ENCODE measurements around the gene GRSF1. TPM values are rescaled to one million over a fixed set of nuclear protein-coding genes. Genes with fewer than 3 reads are reported as not detected.

The GRSF1 gene
- total RNA-seq, 1 experiment from 2014 or later, result 98.5 TPM

DNA sequence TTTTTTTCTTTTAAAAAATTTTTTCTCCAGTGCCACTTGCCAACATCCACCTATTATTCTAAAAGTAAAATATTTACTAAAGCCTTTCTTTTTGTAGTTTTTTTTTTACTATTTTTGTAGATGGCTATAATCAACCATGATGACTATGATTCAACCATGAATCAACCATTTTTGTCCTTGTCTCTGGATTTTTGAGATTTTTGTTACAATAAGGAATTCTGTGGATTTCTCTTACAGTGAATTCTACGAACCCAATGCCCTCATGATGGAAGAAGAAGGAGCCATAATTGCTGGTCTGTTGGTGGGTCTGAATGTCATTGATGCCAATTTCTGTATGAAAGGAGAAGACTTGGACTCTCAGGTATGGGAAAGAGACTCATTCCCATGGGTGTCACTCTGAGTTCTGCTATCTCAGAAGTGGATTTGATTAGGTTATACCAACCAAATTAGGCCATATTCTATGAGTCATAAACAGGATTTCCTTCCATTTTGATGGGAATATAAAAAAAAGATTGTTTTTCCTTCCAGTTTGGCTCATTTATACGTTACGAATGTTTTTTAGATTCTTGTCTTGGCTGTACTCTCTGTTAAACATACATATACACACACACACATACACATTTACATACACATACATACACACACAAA is 71.3 kb downstream of the GRSF1 start:
- no peaks in the 10 kb centered on the region for H3K27me3 Mint-ChIP-seq (ENCODE audit: low read depth)
- no peak overlapping the region for H3K27ac Mint-ChIP-seq
- TF ChIP-seq KAT7 (CRISPR knock-in tag; IDR thresholded peaks at IDR 0.05; ENCODE audit: borderline replicate concordance), result no peak
- no peak for TF ChIP-seq NFYB (CRISPR knock-in tag; conservative IDR thresholded peaks at IDR 0.05; ENCODE audit: low read depth)
- no peak for TF ChIP-seq IRF2 (CRISPR knock-in tag; IDR thresholded peaks at IDR 0.05; ENCODE audit: borderline replicate concordance, low read depth)
- TF ChIP-seq ERG (CRISPR knock-in tag; IDR thresholded peaks at IDR 0.05), result no peak
- no peak for TF ChIP-seq USF1 (CRISPR knock-in tag; IDR thresholded peaks at IDR 0.05)
- no peak for TF ChIP-seq MXD4 (CRISPR knock-in tag; IDR thresholded peaks at IDR 0.05; ENCODE audit: borderline replicate concordance)
- TF ChIP-seq ZNF423 (CRISPR knock-in tag; IDR thresholded peaks at IDR 0.05), result no peak
- no peak for TF ChIP-seq NR2C2 (CRISPR knock-in tag; IDR thresholded peaks at IDR 0.05)
- no peak for TF ChIP-seq ZBTB43 (CRISPR knock-in tag; IDR thresholded peaks at IDR 0.05)
- CTCF ChIA-PET, result no interaction called here
- H3K4me3 Mint-ChIP-seq, result no peak overlapping the region
- ATAC-seq, result no peak
- peaks cover 26% of the 10 kb centered on the region for H3K36me3 Mint-ChIP-seq
- no peak for DNase-seq (ENCODE audit: low spot score)
- no peaks in the 10 kb centered on the region for H3K4me1 Mint-ChIP-seq
- POLR2A ChIA-PET, result no interaction called here
- H3K9me3 Mint-ChIP-seq, result no peaks in the 10 kb centered on the region

Other genes starting within 250 kb of the GRSF1 start
- gene AMBN, start 247.6 kb downstream of the GRSF1 start, total RNA-seq (2021), result not detected in 3 replicates
- not detected in 3 replicates for gene ENAM, start 211.1 kb downstream of the GRSF1 start, total RNA-seq (2021)
- gene JCHAIN, start 173.4 kb downstream of the GRSF1 start, total RNA-seq (2021), result 0.32 to 0.71 TPM (median 0.68 TPM) in 3 replicates
- 39.1 to 45.5 TPM (median 39.5 TPM) in 3 replicates for gene UTP3, start 151.4 kb downstream of the GRSF1 start, total RNA-seq (2021)
- gene RUFY3, start 117.9 kb downstream of the GRSF1 start, total RNA-seq (2021), result 49.0 to 52.3 TPM (median 51.4 TPM) in 3 replicates
- 26.1 to 28.6 TPM (median 28.0 TPM) in 3 replicates for gene MOB1B, start 62.5 kb upstream of the GRSF1 start, total RNA-seq (2021)
- gene DCK, start 153.8 kb upstream of the GRSF1 start, total RNA-seq (2021), result 15.0 to 15.9 TPM (median 15.2 TPM) in 3 replicates